T-helper 1 cell (primary cell): ENCODE data around the gene C15orf39.
"Not testable (repeated sequence)": the region's sequence is repeated elsewhere in the genome, so short reads cannot be mapped to it uniquely, and the experiment has no call there.

ENCODE experiments used
- DNase-seq, 5 donors: peaks; one replicate each; pipeline ENCODE4 v3.0.0-alpha.2; 2012 to 2020

Gene C15orf39

GRCh38 chr15:75212200-75212858, 10.6 kb downstream of the C15orf39 start:
- DNase-seq = no peak

- no peak for DNase-seq
Measured at GRCh38 chr15:75213212-75213767, 11.6 kb downstream of the C15orf39 start.

- DNase-seq = no peak
Measured at GRCh38 chr15:75213768-75214221, 12.1 kb downstream of the C15orf39 start.

DNA sequence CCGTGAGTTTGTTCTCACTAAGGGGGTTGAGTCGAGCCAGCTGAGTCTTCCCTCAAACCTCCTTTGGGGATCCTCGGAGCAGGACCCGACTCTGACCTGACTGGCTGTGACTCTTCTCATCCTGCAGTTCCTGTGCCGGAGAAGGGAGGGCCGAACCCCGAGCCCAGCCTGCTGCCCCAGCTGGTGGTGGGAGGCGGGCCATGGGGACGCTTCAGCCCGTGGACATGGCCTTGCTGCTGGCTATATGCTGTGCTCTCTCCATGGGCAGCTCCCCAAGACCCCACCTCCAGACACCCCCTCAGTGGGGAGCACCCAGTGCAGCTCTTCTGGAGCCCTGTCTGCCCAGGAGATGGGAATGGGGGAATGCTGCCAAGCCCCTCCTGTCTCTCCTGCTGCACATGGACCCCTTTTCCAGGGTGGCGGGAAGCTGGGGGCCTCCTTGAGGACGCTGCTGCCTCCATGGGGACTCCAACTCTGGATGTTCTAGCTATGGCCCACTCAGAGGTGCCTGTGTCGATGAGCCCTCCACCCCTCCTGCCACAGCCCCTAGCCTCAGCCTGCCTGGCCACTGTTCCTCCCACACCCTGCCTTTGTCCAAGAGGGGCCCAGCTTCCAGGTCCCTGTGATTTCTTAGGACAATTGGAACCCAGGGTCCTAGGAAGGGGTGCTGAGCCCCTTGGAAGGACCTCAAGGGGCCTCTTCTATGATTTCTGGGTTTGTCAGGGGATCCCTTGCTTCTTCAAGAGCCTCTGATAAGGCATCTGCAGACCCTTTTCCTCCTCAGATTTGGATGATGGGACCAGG, 12.8 kb downstream of the C15orf39 start:
- no peak for DNase-seq

DNA sequence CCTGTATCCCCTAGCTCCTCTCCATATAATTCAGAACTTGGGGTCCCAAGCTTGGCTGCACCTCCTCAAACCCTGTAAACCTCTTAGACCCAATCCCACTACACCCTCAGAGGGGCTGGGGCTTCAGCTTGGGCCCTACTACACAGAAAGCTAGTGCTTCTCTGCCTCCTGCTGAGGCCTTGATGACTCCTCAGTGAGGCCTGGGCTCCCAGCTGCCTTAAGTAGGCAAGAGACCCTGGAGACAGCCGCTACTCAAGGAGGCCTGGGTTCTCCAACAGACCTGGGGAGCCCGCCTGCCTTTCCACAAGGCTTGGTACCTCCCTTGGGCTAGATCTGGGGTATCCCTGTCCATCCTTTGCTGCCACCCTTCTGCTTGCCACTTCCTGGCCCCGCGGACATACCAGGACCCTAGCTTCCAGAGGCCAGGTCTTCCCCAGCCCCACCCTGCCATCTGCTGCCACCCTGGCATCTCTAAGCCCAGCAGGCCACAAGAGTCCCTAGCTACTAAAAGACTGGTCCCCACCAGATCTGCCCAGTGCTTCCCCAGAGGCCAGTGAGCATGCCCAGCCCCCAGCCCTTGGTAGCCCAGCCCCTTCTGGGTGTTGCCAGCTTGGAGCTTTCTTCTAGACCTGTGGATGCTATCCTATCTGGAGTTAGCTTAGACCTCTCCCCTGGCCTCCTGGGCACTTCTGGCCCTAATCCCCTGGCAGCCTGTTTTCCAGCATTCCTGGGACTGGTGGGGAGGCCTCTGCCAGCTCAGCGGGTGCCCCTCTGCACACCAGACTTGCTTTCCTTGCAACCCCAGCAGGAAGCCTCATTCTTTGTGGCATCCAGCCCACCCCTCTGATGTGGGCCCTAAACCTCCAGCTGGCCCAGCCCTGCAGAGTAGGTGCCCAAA, 13.7 kb downstream of the C15orf39 start:
- DNase-seq = no peak

DNA sequence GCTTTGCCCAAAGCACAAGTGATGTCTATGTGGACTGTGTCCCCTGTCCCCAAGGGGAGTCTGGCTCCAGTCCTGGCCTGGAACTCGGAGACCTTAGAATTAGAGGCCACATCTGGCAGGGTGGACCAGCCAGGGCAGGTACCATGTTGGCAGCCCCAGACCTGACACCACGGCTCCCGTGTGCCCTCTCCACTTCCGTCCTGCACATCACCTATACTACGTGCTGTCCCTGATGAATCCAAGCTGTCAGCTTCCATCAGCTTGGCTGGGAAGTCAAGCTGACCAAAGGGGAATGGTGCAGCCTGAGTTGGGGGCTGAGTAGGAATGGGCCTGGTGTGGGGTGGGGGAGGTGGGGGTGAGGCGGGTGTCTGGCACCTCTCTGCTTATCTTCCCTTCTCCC, 15.3 kb downstream of the C15orf39 start:
- DNase-seq = no peak

- DNase-seq = not testable (repeated sequence)
Measured at GRCh38 chr15:75217574-75217973, 15.9 kb downstream of the C15orf39 start.

- not testable (repeated sequence) for DNase-seq
Measured at GRCh38 chr15:75219507-75219929, 17.8 kb downstream of the C15orf39 start.

GRCh38 chr15:75223688-75224087, 22.0 kb downstream of the C15orf39 start:
- no peak for DNase-seq

DNA sequence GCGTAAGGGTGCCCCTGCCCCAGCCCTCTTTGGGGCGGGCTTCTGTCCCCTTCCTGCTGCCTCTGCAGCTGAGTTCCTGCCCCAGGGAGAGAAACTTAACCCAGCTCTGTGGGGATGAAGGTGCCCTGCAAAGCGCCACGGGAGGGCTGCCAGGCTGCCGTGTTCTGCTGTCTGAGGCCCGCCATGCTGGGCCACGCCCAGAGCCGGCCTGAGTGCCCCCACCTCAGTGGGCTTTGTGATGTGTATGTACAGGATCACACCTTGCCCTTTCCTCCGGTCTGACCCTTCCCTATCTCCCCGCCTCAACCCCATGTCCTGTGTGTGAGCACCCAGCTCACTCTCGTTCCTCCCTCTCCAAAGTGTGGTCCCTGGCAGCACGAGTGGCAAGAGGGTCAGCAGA, 22.6 kb downstream of the C15orf39 start:
- DNase-seq = no peak

- DNase-seq = not testable (repeated sequence)
Measured at GRCh38 chr15:75225102-75225836, 23.6 kb downstream of the C15orf39 start.

DNA sequence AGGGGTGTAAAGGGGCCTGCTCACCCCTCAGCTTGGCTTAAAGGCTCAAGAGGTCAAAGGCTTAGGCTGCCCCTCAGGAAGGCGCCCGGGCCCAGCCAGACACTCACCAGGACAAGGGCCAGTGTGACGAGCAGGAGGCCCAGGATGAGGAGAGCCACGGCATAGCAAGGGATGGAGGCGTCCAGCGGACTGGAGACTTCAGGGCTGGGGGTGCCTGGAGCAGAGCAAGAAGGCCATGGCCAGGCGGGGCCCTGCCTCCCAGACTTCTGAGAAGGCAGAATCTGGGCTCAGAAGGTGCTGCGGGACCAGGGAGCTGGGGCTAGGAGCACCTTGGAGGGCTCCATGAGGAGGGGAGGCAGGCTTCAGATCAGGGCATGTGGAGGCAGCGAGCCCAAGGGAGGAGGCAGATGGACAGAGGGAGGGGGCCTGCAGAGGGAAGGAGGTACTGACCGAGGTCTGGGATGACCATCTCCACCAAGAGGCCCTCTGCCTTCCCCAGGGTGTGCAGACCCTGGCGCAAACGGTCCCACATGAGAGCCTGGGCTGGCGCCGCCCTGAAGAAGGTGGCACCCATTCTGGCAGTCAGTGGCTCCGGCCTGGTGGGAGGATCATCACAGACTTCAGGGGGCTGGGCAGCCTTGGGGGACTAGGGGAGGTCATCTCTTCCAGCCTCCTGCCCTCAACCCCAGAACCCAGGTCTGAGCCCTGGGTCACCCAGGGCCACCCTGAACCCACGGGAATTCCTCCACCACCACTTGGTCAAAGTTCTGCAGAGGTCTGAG, 24.5 kb downstream of the C15orf39 start:
- DNase-seq = no peak

DNA sequence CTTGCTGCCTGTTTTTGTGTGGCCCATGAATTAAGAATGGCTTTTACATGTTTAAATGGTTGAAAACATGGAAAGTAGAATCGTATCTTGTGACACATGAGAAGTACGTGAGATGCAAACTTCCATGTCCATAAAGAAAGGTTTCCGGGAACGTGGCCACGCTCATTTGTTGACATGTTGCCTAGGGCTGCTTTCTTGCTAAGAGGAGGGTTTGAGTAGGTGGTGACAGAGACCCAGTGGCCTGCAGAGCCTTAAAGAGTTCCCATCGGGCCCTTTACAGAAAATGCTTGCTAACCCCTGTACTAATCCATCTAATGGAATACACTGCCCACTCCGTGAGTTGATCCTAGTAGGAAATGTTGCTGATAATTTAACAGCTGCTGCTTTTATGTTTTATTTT, 25.4 kb downstream of the C15orf39 start:
- DNase-seq = not testable (repeated sequence)

DNA sequence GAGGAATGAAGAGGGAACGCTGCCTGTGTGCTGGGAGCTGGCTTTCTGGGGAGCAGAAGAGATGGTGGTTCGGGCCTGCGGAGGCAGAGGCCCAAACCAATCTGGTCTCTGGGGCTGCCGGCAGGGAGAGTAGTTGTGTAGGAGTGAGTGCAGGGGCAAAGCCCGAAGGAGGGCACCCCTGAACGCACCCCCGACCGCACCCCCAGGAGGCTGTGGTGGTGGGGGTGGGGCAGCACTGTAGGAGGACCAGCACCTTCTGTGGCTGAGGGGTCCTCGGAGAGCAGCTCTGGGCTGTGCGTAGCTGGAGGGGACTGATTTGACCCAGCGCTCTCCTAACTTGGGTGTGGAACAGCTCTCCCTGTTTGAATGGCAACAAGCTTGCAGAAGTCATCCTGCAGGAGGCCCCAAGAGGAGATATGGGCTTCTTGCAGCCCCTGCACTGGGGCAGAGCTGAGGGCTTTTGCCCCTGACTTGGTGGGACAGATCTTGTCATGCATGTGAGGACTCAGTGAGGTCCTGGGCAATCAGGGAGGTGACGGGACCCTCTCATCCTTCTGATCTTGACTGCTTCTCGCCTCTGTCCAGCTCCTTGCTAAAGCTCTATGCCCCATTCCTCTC, 26.1 kb downstream of the C15orf39 start:
- no peak for DNase-seq

GRCh38 chr15:75228787-75229186, 27.1 kb downstream of the C15orf39 start:
- no peak for DNase-seq

GRCh38 chr15:75229191-75230015, 27.7 kb downstream of the C15orf39 start:
- DNase-seq = no peak

GRCh38 chr15:75230016-75230343, 28.3 kb downstream of the C15orf39 start:
- no peak for DNase-seq

GRCh38 chr15:75230551-75231371, 29.1 kb downstream of the C15orf39 start:
- DNase-seq = no peak

DNA sequence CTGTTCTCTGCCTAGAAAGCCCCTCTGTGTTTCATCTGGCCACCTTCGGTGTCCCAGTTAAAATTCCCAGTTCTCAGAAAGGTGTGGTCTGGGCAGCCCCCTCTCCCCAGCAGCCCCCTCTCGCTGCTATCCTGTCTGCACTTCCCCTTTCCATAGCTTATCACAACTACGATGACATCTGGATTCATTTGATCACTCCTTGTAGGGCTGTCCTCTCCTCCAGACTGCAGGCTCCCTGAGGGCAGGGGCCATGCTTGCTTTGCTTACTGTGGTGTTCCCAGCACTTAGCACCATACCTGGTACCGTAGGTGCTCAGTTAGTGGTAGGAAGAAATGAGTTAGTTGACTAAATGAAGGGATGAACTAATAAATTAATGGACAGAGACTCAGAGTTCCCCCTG, 30.2 kb downstream of the C15orf39 start:
- no peak for DNase-seq
